ENCODE measurements around the gene ACAD9.

Gene ACAD9

DNA sequence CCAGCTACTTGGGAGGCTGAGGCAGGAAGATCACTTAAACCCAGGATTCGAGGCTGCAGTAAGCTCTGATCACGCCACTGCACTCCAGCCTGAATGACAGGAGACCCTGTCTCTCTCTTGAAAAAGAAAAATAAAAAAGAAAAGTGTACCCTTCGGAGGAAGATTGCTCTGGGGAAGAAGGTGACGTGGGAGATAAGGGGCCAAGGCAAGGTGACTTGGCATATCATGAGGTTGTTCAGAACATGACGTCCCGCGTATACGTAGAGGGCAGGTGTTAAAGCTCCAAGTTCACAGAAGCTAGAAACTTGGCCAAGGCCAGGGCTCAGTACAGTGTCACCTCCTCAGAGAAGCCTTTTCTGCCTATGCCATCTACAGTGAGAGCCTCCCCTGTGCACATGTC lies 6.7 kb upstream of the ACAD9 start:
- TF ChIP-seq, protein P1, sequence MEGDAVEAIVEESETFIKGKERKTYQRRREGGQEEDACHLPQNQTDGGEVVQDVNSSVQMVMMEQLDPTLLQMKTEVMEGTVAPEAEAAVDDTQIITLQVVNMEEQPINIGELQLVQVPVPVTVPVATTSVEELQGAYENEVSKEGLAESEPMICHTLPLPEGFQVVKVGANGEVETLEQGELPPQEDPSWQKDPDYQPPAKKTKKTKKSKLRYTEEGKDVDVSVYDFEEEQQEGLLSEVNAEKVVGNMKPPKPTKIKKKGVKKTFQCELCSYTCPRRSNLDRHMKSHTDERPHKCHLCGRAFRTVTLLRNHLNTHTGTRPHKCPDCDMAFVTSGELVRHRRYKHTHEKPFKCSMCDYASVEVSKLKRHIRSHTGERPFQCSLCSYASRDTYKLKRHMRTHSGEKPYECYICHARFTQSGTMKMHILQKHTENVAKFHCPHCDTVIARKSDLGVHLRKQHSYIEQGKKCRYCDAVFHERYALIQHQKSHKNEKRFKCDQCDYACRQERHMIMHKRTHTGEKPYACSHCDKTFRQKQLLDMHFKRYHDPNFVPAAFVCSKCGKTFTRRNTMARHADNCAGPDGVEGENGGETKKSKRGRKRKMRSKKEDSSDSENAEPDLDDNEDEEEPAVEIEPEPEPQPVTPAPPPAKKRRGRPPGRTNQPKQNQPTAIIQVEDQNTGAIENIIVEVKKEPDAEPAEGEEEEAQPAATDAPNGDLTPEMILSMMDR (IDR thresholded peaks at IDR 0.05; ENCODE audit: low read depth, low read length, missing control alignments), result no peak
- DNase-seq (ENCODE audit: low read depth), result no peak
- no peak overlapping the region for H3K4me3 ChIP-seq (ENCODE audit: low read depth, low read length)

DNA sequence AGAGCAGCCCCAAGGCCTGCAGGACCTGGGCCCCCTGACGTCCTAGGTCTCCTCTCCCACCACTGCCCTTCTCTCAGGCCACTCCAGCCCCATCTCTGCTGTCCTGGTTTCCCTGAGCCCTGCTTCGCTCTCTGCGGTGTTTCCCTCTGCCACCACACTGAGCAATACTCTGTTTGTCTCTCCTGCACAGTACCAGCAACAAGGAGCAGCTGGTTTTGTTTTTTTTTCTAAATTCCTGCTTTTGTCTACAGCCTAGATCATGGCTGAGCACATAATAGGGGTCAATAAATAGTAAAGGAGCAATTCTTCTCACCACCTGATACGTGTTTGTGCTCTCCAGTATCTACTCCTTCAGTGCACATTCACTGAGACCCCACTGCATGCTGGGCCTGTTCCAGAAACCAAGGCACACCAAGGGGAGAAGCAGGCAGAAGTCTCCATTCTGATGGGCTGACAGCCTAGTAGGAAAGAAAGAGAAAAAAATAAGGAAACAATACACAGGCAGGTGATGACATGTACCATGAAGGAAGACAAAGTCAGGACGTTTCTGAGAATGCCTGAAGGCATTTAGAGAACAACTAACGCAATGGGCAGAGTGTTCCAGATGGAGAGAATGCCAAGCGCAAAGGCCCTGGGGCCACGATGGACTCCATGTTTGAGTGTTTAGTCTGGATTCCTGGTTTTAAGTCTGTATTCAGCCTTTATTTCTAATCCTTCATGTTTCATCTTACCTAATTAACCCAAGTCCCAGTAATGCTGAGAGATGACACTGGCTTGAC lies 6.0 kb upstream of the ACAD9 start:
- DNase-seq (ENCODE audit: low read depth), result no peak
- no peak overlapping the region for H3K4me3 ChIP-seq (ENCODE audit: low read depth, low read length)
- TF ChIP-seq, protein P1 (IDR thresholded peaks at IDR 0.05; ENCODE audit: low read depth, low read length, missing control alignments), result no peak

DNA sequence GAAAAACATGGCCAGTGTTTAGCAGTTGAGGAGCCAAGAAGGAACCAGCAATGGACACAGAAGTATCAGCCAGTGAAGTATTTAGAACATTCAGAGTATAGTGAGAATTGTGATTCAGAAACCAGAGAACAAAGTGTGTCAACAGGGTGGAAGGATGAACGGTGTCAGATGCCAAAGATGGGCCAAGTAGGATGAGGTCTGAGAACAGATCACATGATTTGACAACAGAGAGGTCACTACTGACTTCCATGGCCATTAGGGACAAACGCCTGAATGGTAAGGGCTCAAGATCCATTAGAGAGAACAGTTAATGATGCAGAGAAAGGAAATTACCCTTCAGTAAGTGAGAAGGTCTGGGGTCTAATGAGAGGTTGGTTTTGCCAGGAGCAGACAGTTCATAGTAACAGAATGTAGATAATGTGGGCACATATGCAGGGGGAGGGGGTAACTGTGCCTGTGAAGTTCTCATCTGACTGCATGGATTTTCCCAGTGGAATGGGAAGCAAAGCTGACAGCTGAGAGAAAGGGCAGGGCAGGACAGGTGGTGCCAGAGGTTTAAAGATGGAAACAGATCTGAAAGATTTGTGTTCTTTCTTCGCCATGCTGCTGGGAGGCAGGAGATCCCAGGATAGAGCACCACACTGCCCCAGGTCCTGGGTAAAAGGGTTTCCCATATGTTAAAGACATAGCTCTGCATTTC lies 4.8 kb upstream of the ACAD9 start:
- TF ChIP-seq, protein P1 (IDR thresholded peaks at IDR 0.05; ENCODE audit: low read depth, low read length, missing control alignments), result no peak
- no peak overlapping the region for H3K4me3 ChIP-seq (ENCODE audit: low read depth, low read length)
- no peak for DNase-seq (ENCODE audit: low read depth)

DNA sequence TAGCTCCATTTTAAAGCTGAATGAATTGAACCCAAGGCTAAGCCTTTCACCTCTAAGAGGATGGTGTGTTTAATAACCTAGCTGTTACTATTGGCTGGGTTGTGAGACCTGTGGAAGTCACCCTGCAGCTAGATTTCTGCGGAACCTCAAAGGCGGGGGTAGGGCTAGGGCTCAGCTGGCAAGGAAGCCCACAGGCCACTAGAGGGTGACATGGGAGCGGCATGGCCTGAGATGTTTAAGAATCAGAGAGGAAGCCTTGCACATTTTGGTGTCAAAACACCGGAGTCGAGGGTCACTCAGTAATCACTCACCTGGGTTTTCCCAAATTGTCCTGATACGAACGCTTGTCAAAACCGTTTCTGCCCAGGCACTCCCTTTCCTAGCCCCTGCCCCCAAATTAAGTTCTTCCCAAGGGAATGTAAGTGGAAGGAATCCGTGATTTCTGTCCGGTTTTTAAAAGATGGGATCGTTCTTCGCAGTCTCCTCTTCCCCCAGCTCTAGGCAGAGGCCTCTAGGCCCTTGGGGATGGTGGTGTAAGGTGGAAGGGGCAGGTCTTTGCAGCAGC lies 3.8 kb upstream of the ACAD9 start:
- no peak overlapping the region for H3K4me3 ChIP-seq (ENCODE audit: low read depth, low read length)
- TF ChIP-seq, protein P1 (IDR thresholded peaks at IDR 0.05; ENCODE audit: low read depth, low read length, missing control alignments), result peak; percentile 71
- no peak for DNase-seq (ENCODE audit: low read depth)

DNA sequence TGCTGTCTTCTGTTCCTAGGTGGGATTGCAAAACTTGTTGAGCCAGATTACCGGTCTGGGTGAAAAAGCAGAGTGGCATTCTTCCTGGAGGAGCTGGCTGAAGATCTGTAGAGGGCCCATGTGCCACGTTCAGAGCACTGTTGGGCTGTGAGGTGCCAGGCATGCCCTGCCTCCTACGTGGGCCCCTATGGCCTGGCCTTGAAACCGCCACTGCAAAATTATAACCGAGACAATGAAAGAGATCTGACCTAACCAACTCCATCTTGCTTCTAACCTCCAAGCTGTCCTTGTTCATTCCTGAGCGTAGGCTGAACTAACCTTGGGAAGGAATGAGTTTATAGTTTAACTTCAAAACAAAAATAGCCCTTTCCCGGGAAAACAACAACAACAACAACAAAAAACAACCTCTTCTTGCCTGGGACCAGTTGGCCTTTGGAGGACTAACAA lies 1.4 kb upstream of the ACAD9 start:
- TF ChIP-seq, protein P1 (IDR thresholded peaks at IDR 0.05; ENCODE audit: low read depth, low read length, missing control alignments), result no peak
- peak overlapping the region; percentile 84 for H3K4me3 ChIP-seq (ENCODE audit: low read depth, low read length)
- DNase-seq (ENCODE audit: low read depth), result no peak

DNA sequence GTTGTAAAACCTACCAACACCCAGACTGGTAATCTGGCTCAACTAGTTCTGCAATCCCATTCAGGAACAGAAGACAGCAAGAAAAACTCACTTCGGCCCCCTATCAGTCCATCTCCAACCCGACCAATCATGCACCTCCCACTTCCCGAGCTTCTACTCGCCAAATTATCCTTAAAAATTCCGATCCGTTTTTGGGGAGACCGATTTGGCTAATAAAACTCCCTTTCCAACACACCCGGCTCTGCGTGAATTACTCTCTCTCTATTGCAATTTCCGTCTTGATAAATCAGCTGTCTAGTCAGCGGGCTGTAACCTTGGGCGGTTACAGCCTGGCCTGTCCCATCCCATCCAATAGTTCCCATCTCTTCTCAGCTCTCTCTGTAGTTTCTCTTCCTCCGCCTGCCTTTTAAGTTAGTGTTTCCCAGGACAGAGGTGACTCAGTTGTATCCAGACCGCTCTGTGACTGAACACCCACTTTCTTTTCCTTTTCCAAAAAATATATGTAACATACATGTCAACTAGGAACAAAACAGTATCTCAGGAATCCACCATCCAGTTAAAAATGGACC lies 780 bp upstream of the ACAD9 start:
- peak overlapping the region; percentile 84 for H3K4me3 ChIP-seq (ENCODE audit: low read depth, low read length)
- TF ChIP-seq, protein P1 (IDR thresholded peaks at IDR 0.05; ENCODE audit: low read depth, low read length, missing control alignments), result no peak
- DNase-seq (ENCODE audit: low read depth), result no peak

Measured in GM12864 (cell line).